SW 1271 (cell line): Measurements from ENCODE around the gene KIF1A.
"Not testable (repeated sequence)": the region's sequence is repeated elsewhere in the genome, so short reads cannot be mapped to it uniquely, and the experiment has no call there.

Experiments used
- DNase-seq, 2 experiments: peaks; one replicate each; lab custom pipeline; 2025; lab: John Stamatoyannopoulos, UW

Gene KIF1A

GRCh38 chr2:240685771-240686371 lies 134.1 kb downstream of the KIF1A start:
- no peak for DNase-seq

GRCh38 chr2:240683980-240684728 lies 135.9 kb downstream of the KIF1A start:
- not testable (repeated sequence) for DNase-seq

- DNase-seq: not testable (repeated sequence)
These were observed 136.6 kb downstream of the KIF1A start for GRCh38 chr2:240683329-240683979.

- not testable (repeated sequence) for DNase-seq
These were observed 137.4 kb downstream of the KIF1A start, which contains the start of gene AQP12B for GRCh38 chr2:240682431-240683224. TSS of gene AQP12B (minus strand) at chr2:240682885. CDS start at chr2:240682837, 48 bp downstream.

GRCh38 chr2:240680185-240680584 lies 139.8 kb downstream of the KIF1A start:
- not testable (repeated sequence) for DNase-seq

GRCh38 chr2:240678909-240679308 lies 141.1 kb downstream of the KIF1A start:
- not testable (repeated sequence) for DNase-seq

GRCh38 chr2:240678043-240678442 lies 142.0 kb downstream of the KIF1A start:
- not testable (repeated sequence) for DNase-seq

GRCh38 chr2:240675345-240675744 lies 144.7 kb downstream of the KIF1A start:
- DNase-seq: not testable (repeated sequence)

GRCh38 chr2:240674461-240675184 lies 145.4 kb downstream of the KIF1A start:
- not testable (repeated sequence) for DNase-seq

- no peak for DNase-seq
These were observed 147.3 kb downstream of the KIF1A start for GRCh38 chr2:240672701-240673190.

GRCh38 chr2:240672076-240672700 lies 147.8 kb downstream of the KIF1A start:
- DNase-seq: no peak

- no peak for DNase-seq
These were observed 149.1 kb downstream of the KIF1A start for GRCh38 chr2:240670950-240671349.

GRCh38 chr2:240670402-240670801 lies 149.6 kb downstream of the KIF1A start:
- no peak for DNase-seq

- no peak for DNase-seq
These were observed 155.4 kb downstream of the KIF1A start for GRCh38 chr2:240664622-240665021.
